Measurements from ENCODE around the gene FRMD8. TPM values are rescaled to one million over a fixed set of nuclear protein-coding genes. Genes with fewer than 3 reads are reported as not detected.
A peak's percentile ranks its signal among the peaks of the same experiment; 100 is the strongest.

Gene FRMD8
- total and polyA plus RNA-seq, 9 of the 15 experiments (the other 6 are each of a cell fraction or from before 2014, with no cell fraction given) = 4.5 to 54.5 (median 15.8) TPM

GRCh38 chr11:65420979-65421793 is 34.7 kb downstream of the FRMD8 start (continued):
- TF ChIP-seq, protein P1, sequence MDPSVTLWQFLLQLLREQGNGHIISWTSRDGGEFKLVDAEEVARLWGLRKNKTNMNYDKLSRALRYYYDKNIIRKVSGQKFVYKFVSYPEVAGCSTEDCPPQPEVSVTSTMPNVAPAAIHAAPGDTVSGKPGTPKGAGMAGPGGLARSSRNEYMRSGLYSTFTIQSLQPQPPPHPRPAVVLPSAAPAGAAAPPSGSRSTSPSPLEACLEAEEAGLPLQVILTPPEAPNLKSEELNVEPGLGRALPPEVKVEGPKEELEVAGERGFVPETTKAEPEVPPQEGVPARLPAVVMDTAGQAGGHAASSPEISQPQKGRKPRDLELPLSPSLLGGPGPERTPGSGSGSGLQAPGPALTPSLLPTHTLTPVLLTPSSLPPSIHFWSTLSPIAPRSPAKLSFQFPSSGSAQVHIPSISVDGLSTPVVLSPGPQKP (CRISPR knock-in tag; IDR thresholded peaks at IDR 0.05) = no peak
- TF ChIP-seq KHSRP (IDR thresholded peaks at IDR 0.05) (no peak), ZC3H8 (IDR thresholded peaks at IDR 0.05) (no peak), PHB2 (IDR thresholded peaks at IDR 0.05; ENCODE audit: low read depth) (no peak), SMAD4 (CRISPR knock-in tag; conservative IDR thresholded peaks at IDR 0.05) (peak; percentile 86), E2F4 (CRISPR knock-in tag; IDR thresholded peaks at IDR 0.05; ENCODE audit: low read depth) (no peak), DLX4 (CRISPR knock-in tag; IDR thresholded peaks at IDR 0.05) (no peak), RBM17 (IDR thresholded peaks at IDR 0.05; ENCODE audit: borderline replicate concordance, low read depth, low read length) (no peak), TAF9B (IDR thresholded peaks at IDR 0.05; ENCODE audit: partially characterized antibody) (no peak), ZNF384 (IDR thresholded peaks at IDR 0.05; ENCODE audit: low read depth, low read length) (no peak), ARID4B (CRISPR knock-in tag; IDR thresholded peaks at IDR 0.05) (no peak)
- TF ChIP-seq, protein P2, sequence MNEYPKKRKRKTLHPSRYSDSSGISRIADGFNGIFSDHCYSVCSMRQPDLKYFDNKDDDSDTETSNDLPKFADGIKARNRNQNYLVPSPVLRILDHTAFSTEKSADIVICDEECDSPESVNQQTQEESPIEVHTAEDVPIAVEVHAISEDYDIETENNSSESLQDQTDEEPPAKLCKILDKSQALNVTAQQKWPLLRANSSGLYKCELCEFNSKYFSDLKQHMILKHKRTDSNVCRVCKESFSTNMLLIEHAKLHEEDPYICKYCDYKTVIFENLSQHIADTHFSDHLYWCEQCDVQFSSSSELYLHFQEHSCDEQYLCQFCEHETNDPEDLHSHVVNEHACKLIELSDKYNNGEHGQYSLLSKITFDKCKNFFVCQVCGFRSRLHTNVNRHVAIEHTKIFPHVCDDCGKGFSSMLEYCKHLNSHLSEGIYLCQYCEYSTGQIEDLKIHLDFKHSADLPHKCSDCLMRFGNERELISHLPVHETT (CRISPR knock-in tag; conservative IDR thresholded peaks at IDR 0.05 in 1 of 2, IDR thresholded peaks at IDR 0.05 in 1 of 2) = peak in 1 of 2 experiments; percentile 50; a peak in 2 of 4 replicates
- TF ChIP-seq, protein P3, sequence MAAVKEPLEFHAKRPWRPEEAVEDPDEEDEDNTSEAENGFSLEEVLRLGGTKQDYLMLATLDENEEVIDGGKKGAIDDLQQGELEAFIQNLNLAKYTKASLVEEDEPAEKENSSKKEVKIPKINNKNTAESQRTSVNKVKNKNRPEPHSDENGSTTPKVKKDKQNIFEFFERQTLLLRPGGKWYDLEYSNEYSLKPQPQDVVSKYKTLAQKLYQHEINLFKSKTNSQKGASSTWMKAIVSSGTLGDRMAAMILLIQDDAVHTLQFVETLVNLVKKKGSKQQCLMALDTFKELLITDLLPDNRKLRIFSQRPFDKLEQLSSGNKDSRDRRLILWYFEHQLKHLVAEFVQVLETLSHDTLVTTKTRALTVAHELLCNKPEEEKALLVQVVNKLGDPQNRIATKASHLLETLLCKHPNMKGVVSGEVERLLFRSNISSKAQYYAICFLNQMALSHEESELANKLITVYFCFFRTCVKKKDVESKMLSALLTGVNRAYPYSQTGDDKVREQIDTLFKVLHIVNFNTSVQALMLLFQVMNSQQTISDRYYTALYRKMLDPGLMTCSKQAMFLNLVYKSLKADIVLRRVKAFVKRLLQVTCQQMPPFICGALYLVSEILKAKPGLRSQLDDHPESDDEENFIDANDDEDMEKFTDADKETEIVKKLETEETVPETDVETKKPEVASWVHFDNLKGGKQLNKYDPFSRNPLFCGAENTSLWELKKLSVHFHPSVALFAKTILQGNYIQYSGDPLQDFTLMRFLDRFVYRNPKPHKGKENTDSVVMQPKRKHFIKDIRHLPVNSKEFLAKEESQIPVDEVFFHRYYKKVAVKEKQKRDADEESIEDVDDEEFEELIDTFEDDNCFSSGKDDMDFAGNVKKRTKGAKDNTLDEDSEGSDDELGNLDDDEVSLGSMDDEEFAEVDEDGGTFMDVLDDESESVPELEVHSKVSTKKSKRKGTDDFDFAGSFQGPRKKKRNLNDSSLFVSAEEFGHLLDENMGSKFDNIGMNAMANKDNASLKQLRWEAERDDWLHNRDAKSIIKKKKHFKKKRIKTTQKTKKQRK (IDR thresholded peaks at IDR 0.05; ENCODE audit: borderline replicate concordance, low read depth, low read length) = no peak

All from K562 (cell line).